Loucy (cell line): Measurements from ENCODE around the gene GALNT18.

Source experiments
- H2AFZ ChIP-seq: fragments of 200-600 bp; sonication (generic); 2 replicates; pipeline ENCODE4 v1.6.0; 2016; ENCODE audit warnings: antibody characterized with exemption, mild to moderate bottlenecking, low read length, moderate library complexity
- H3F3A ChIP-seq: fragments of 200-600 bp; 2 replicates; pipeline ENCODE4 v1.6.0; 2016; ENCODE audit warnings: antibody characterized with exemption, low read depth, mild to moderate bottlenecking
- H3K27me3 ChIP-seq: fragments of 200-600 bp; sonication (generic); 2 replicates; pipeline ENCODE4 v1.6.1; 2014; ENCODE audit warnings: low read length, mild to moderate bottlenecking; ENCODE audit not compliant: insufficient read depth, poor library complexity, severe bottlenecking
- H3K36me3 ChIP-seq: fragments of 200-600 bp; sonication (generic); 2 replicates; pipeline ENCODE4 v1.6.1; 2016; ENCODE audit warnings: low read length; ENCODE audit not compliant: insufficient read depth
- H3K4me1 ChIP-seq: fragments of 200-600 bp; sonication (generic); 2 replicates; pipeline ENCODE4 v1.5.1; 2014; ENCODE audit warnings: low read length, mild to moderate bottlenecking; ENCODE audit not compliant: insufficient read depth, poor library complexity, severe bottlenecking
- H3K4me2 ChIP-seq: fragments of 200-600 bp; sonication (generic); 2 replicates; pipeline ENCODE4 v1.6.0; 2014; ENCODE audit warnings: antibody characterized with exemption, low read length, low read depth, mild to moderate bottlenecking; ENCODE audit not compliant: poor library complexity, severe bottlenecking
- H3K4me3 ChIP-seq: fragments of 200-600 bp; sonication (generic); 2 replicates; pipeline ENCODE4 v1.5.1; 2014; ENCODE audit warnings: low read length, mild to moderate bottlenecking, mixed read lengths; ENCODE audit not compliant: poor library complexity, severe bottlenecking
- H3K79me2 ChIP-seq: fragments of 200-600 bp; sonication (generic); 2 replicates; pipeline ENCODE4 v1.6.1; 2014; ENCODE audit warnings: low read length; ENCODE audit not compliant: insufficient read depth
- H3K9ac ChIP-seq: fragments of 200-600 bp; sonication (generic); 2 replicates; pipeline ENCODE4 v1.6.0; 2014; ENCODE audit warnings: mild to moderate bottlenecking, low read depth, low read length, moderate library complexity; ENCODE audit not compliant: poor library complexity, severe bottlenecking
- H3K9me2 ChIP-seq: fragments of 200-600 bp; sonication (generic); replicated peaks from 2 replicates; pipeline ENCODE4 v1.6.1; 2016; ENCODE audit warnings: low read depth, low read length, mixed read lengths
- H3K9me3 ChIP-seq: fragments of 200-600 bp; sonication (generic); 2 replicates; pipeline ENCODE4 v1.6.1; 2014; ENCODE audit warnings: mild to moderate bottlenecking, antibody characterized with exemption, low read length, low read depth; ENCODE audit not compliant: insufficient read depth
- H4K20me1 ChIP-seq: fragments of 200-600 bp; sonication (generic); 2 replicates; pipeline ENCODE4 v1.6.0; 2014; ENCODE audit warnings: antibody characterized with exemption, low read length, mild to moderate bottlenecking; ENCODE audit not compliant: insufficient read depth, poor library complexity, severe bottlenecking
- CTCF ChIP-seq: fragments of 200-600 bp; sonication (generic); conservative IDR thresholded peaks from 2 replicates; pipeline ENCODE4 v1.5.1; 2014; ENCODE audit warnings: mild to moderate bottlenecking, antibody characterized with exemption, low read length
- EZH2phosphoT487 ChIP-seq: fragments of 200-600 bp; IDR thresholded peaks from 2 replicates; pipeline ENCODE4 v1.6.1; 2018; ENCODE audit warnings: antibody characterized with exemption, mild to moderate bottlenecking, moderate library complexity, borderline replicate concordance

Gene GALNT18

GRCh38 chr11:11480971-11481370, 140.8 kb downstream of the GALNT18 start:
- H3F3A ChIP-seq: no peaks in the 10 kb centered on the region
- no peaks in the 10 kb centered on the region for H3K9me2 ChIP-seq
- H3K4me2 ChIP-seq: no peak overlapping the region
- no peaks in the 10 kb centered on the region for H3K27me3 ChIP-seq
- no peaks in the 10 kb centered on the region for H3K79me2 ChIP-seq
- H3K4me3 ChIP-seq: no peak overlapping the region
- no peak overlapping the region for H3K9ac ChIP-seq
- H3K4me1 ChIP-seq: no peaks in the 10 kb centered on the region
- H3K9me3 ChIP-seq: no peaks in the 10 kb centered on the region
- TF ChIP-seq EZH2phosphoT487 (no peak), CTCF (no peak)
- H3K36me3 ChIP-seq: no peaks in the 10 kb centered on the region
- H2AFZ ChIP-seq: no peak overlapping the region
- H4K20me1 ChIP-seq: no peaks in the 10 kb centered on the region

GRCh38 chr11:11478687-11479086, 143.1 kb downstream of the GALNT18 start:
- no peaks in the 10 kb centered on the region for H3K9me3 ChIP-seq
- TF ChIP-seq CTCF (no peak), EZH2phosphoT487 (no peak)
- H3F3A ChIP-seq: no peaks in the 10 kb centered on the region
- H3K4me3 ChIP-seq: no peak overlapping the region
- H3K27me3 ChIP-seq: no peaks in the 10 kb centered on the region
- H2AFZ ChIP-seq: no peak overlapping the region
- H3K79me2 ChIP-seq: no peaks in the 10 kb centered on the region
- H3K9me2 ChIP-seq: no peaks in the 10 kb centered on the region
- H3K4me1 ChIP-seq: no peaks in the 10 kb centered on the region
- H3K36me3 ChIP-seq: no peaks in the 10 kb centered on the region
- H4K20me1 ChIP-seq: no peaks in the 10 kb centered on the region
- H3K4me2 ChIP-seq: no peak overlapping the region
- H3K9ac ChIP-seq: no peak overlapping the region

DNA sequence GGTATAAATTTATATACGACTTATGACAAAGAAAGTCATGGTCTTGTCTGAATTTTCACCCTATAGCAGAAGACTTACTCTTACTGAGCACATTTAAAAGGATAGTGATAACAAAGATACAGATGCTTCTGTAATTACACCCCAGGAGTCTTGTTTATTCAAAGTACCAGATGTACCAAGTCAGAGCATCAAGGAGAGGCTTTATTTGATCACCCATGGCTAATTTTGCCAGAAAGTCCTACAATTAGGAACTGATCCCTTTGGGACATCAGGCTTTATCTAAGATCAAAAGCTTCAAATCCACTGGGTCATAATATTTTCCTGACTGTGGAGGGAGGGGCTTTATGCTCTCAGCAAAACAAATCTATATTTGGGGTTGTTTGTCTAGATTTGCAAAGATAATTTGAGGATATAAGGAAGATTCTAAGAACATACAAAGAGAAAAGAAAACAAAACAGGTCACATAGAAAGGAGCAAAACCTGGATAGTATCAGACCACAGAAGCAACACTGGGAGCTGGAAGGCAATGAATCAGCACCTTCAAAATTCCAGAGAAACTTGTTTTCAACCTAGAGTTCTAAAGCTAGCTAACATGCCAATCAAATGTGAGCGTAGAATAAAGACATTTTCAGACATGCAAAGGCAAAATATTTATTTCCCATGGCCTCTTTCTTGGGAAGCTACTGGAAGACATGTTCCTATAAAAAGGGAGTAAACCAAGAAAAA, 143.9 kb downstream of the GALNT18 start:
- H3K9me2 ChIP-seq: no peaks in the 10 kb centered on the region
- no peak overlapping the region for H2AFZ ChIP-seq
- no peaks in the 10 kb centered on the region for H3F3A ChIP-seq
- no peaks in the 10 kb centered on the region for H3K27me3 ChIP-seq
- H3K4me2 ChIP-seq: no peak overlapping the region
- H3K9me3 ChIP-seq: no peaks in the 10 kb centered on the region
- no peaks in the 10 kb centered on the region for H4K20me1 ChIP-seq
- H3K4me1 ChIP-seq: no peaks in the 10 kb centered on the region
- no peaks in the 10 kb centered on the region for H3K36me3 ChIP-seq
- no peaks in the 10 kb centered on the region for H3K79me2 ChIP-seq
- no peak for TF ChIP-seq EZH2phosphoT487
- TF ChIP-seq CTCF: no peak
- no peak overlapping the region for H3K4me3 ChIP-seq
- no peak overlapping the region for H3K9ac ChIP-seq
